ENCODE measurements around the gene SPACA4.

DNA sequence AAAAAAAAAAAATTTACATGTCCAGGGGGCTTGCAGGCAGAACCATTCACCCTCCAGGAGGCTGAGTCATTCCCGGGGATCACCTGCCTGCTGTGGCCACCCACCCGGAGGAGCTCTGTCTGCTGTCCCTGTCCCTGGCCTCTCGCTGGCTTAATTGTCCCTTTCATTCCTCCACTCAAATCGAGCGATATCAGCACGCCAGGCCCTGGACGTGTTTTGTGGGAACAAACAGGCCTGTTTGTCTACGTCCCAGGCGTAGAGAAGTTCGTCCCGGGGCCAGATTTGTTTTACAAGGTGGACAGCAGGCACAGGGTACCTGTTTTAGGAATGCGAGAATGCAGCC lies 33.4 kb upstream of the SPACA4 start:
- TF ChIP-seq, protein P1, sequence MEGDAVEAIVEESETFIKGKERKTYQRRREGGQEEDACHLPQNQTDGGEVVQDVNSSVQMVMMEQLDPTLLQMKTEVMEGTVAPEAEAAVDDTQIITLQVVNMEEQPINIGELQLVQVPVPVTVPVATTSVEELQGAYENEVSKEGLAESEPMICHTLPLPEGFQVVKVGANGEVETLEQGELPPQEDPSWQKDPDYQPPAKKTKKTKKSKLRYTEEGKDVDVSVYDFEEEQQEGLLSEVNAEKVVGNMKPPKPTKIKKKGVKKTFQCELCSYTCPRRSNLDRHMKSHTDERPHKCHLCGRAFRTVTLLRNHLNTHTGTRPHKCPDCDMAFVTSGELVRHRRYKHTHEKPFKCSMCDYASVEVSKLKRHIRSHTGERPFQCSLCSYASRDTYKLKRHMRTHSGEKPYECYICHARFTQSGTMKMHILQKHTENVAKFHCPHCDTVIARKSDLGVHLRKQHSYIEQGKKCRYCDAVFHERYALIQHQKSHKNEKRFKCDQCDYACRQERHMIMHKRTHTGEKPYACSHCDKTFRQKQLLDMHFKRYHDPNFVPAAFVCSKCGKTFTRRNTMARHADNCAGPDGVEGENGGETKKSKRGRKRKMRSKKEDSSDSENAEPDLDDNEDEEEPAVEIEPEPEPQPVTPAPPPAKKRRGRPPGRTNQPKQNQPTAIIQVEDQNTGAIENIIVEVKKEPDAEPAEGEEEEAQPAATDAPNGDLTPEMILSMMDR (IDR thresholded peaks at IDR 0.05) = no peak
- TF ChIP-seq POLR2A (IDR thresholded peaks at IDR 0.05; ENCODE audit: low read depth) (no peak), EP300 (IDR thresholded peaks at IDR 0.05) (no peak)

Measured in esophagus muscularis mucosa (tissue), 4 donors.